Measurements from ENCODE around the gene MAP3K20. TPM values are rescaled to one million over a fixed set of nuclear protein-coding genes. Genes with fewer than 3 reads are reported as not detected.

MAP3K20 gene
- total RNA-seq, 4 donors from 2014 or later, result 33.0 to 56.1 (median 44.4) TPM

DNA sequence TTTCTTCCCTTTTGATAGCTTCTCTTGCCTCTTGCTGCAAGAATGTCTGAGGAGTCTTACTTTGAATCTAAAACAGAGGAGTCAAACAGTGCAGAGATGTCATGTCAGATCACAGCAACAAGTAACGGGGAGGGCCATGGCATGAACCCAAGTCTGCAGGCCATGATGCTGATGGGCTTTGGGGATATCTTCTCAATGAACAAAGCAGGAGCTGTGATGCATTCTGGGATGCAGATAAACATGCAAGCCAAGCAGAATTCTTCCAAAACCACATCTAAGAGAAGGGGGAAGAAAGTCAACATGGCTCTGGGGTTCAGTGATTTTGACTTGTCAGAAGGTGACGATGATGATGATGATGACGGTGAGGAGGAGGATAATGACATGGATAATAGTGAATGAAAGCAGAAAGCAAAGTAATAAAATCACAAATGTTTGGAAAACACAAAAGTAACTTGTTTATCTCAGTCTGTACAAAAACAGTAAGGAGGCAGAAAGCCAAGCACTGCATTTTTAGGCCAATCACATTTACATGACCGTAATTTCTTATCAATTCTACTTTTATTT is 145.6 kb downstream of the MAP3K20 start:
- ATAC-seq (ENCODE audit: low FRiP score) (no peak), DNase-seq (ENCODE audit: low spot score) (no peak)
- TF ChIP-seq CTCF (IDR thresholded peaks at IDR 0.05), result no peak

DNA sequence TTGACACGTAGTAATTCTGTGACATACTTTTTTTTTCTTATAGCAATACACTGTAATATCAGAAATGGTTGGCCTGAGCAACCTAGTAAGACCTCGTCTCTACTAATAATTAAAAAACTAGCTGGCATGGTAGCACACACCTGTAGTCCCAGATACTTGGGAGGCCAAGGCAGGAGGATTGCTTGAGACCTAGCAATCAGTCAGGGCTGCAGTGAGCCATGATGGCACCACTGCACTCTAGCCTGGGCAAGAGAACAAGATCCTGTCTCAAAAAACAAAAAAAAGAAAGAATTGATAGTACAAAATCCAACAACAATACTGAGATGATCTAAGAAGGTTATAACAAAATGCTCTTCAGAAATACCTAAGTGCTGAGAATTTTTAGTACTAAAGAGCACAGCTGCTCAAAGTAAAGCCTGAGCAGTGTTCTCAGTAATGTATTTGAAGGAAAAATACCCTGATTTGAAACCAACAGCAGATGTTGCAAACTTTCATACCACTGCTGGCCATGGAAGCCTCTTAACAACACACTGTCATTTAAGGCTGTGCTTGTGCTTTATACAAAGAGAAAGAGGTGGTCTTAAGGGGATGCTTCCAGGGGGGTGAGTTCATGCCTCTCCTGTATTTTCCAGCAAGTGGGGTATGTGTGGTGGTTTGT is 146.4 kb downstream of the MAP3K20 start:
- DNase-seq (ENCODE audit: low spot score) (no peak), ATAC-seq (ENCODE audit: low FRiP score) (no peak)
- TF ChIP-seq CTCF (IDR thresholded peaks at IDR 0.05), result no peak

GRCh38 chr2:173223871-173224270 is 148.2 kb downstream of the MAP3K20 start:
- no peak for TF ChIP-seq CTCF (IDR thresholded peaks at IDR 0.05)
- DNase-seq (ENCODE audit: low spot score) (no peak), ATAC-seq (ENCODE audit: low FRiP score) (no peak)

GRCh38 chr2:173226899-173227698 is 151.5 kb downstream of the MAP3K20 start:
- no peak for DNase-seq (ENCODE audit: low spot score)
- ATAC-seq (ENCODE audit: low FRiP score), result no peak
- no peak for TF ChIP-seq CTCF (IDR thresholded peaks at IDR 0.05)

DNA sequence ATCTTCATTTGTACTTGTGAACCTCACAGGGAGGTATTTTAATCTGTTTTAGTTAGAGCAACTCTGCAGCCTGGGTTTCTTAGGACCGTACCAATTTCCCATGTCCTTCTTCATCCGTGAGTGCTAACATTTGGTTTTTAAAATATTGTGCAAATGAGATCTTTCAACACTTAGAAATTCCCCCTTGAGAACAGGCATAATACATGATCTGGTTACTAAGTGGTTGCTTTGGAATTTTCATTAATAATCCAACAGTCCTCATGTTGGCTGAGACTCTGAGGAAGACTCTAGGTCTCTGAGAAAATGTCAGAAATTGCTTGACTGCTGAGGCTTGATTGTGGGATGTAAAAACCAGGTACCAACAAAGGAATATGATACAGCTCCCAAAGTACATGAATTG is 153.4 kb downstream of the MAP3K20 start:
- DNase-seq (ENCODE audit: low spot score), result no peak
- ATAC-seq (ENCODE audit: low FRiP score), result no peak
- TF ChIP-seq CTCF (IDR thresholded peaks at IDR 0.05), result no peak

- no peak for DNase-seq (ENCODE audit: low spot score)
- no peak for TF ChIP-seq CTCF (IDR thresholded peaks at IDR 0.05)
- no peak for ATAC-seq (ENCODE audit: low FRiP score)
Observed at GRCh38 chr2:173230181-173230580, 154.5 kb downstream of the MAP3K20 start.
